ENCODE results near the gene LCE4A.

DNA sequence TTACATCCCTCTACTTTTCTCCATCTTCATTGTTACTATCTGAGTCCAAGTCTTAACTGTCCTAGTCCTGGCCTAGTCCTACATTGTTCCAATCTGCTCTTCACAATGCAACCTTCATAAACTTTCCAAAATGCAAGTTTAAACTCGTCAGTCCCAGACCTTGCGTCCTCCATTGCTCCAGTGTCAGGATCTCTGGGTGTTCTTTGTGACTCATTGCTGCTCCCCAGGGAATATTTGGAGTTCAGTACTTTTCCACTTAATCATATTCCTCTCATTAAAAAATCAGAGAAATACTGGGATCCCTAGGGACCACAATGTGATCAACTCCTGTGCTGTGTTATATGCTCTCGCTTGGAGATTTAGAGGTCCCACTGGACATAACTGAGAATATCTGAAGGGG is 31.9 kb downstream of the LCE4A start:
- TF ChIP-seq ZBTB21 (CRISPR knock-in tag; IDR thresholded peaks at IDR 0.05; ENCODE audit: borderline replicate concordance), result no peak
- TF ChIP-seq, protein P1, sequence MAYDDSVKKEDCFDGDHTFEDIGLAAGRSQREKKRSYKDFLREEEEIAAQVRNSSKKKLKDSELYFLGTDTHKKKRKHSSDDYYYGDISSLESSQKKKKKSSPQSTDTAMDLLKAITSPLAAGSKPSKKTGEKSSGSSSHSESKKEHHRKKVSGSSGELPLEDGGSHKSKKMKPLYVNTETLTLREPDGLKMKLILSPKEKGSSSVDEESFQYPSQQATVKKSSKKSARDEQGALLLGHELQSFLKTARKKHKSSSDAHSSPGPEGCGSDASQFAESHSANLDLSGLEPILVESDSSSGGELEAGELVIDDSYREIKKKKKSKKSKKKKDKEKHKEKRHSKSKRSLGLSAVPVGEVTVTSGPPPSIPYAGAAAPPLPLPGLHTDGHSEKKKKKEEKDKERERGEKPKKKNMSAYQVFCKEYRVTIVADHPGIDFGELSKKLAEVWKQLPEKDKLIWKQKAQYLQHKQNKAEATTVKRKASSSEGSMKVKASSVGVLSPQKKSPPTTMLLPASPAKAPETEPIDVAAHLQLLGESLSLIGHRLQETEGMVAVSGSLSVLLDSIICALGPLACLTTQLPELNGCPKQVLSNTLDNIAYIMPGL (CRISPR knock-in tag; IDR thresholded peaks at IDR 0.05), result no peak
- TF ChIP-seq, protein P2, sequence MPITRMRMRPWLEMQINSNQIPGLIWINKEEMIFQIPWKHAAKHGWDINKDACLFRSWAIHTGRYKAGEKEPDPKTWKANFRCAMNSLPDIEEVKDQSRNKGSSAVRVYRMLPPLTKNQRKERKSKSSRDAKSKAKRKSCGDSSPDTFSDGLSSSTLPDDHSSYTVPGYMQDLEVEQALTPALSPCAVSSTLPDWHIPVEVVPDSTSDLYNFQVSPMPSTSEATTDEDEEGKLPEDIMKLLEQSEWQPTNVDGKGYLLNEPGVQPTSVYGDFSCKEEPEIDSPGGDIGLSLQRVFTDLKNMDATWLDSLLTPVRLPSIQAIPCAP (CRISPR knock-in tag; IDR thresholded peaks at IDR 0.05), result no peak
- TF ChIP-seq, protein P3, sequence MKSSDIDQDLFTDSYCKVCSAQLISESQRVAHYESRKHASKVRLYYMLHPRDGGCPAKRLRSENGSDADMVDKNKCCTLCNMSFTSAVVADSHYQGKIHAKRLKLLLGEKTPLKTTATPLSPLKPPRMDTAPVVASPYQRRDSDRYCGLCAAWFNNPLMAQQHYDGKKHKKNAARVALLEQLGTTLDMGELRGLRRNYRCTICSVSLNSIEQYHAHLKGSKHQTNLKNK (CRISPR knock-in tag; IDR thresholded peaks at IDR 0.05), result no peak

Measured in WTC11 (cell line).